Stimulated activated CD4-positive, alpha-beta T cell treated with anti-CD3 and anti-CD28 coated beads, Interleukin-1b, Interleukin-23, amount 100 ng/mL, for 24 hours (primary cell): ENCODE results near the gene USP15.
"Not testable (repeated sequence)": the region's sequence is repeated elsewhere in the genome, so short reads cannot be mapped to it uniquely, and the experiment has no call there.

Experiments used
- DNase-seq, 4 experiments: peaks; one replicate each; pipeline ENCODE4 v3.0.0-alpha.2; 2020; ENCODE audit warnings: low read depth in 4 of 4, low spot score in 1 of 4

Gene USP15

GRCh38 chr12:62319058-62319457 is 58.9 kb downstream of the USP15 start:
- no peak for DNase-seq

GRCh38 chr12:62320054-62320453 is 59.9 kb downstream of the USP15 start:
- no peak for DNase-seq

- no peak for DNase-seq
These were observed 63.2 kb downstream of the USP15 start for GRCh38 chr12:62323386-62323785.

- DNase-seq = no peak
These were observed 68.2 kb downstream of the USP15 start for GRCh38 chr12:62328296-62328921.

GRCh38 chr12:62331306-62331705 is 71.1 kb downstream of the USP15 start:
- DNase-seq = no peak

GRCh38 chr12:62332598-62332997 is 72.4 kb downstream of the USP15 start:
- DNase-seq = no peak

- no peak for DNase-seq
These were observed 74.9 kb downstream of the USP15 start for GRCh38 chr12:62335057-62335456.

- DNase-seq = no peak
These were observed 75.6 kb downstream of the USP15 start for GRCh38 chr12:62335796-62336195.

- not testable (repeated sequence) for DNase-seq
These were observed 77.4 kb downstream of the USP15 start for GRCh38 chr12:62337643-62338042.

- not testable (repeated sequence) for DNase-seq
These were observed 82.6 kb downstream of the USP15 start for GRCh38 chr12:62342614-62343303.

- DNase-seq = not testable (repeated sequence)
These were observed 83.3 kb downstream of the USP15 start for GRCh38 chr12:62343304-62344120.

GRCh38 chr12:62344731-62345556 is 84.7 kb downstream of the USP15 start:
- not testable (repeated sequence) for DNase-seq

GRCh38 chr12:62345667-62346066 is 85.5 kb downstream of the USP15 start:
- no peak for DNase-seq

GRCh38 chr12:62346817-62347216 is 86.6 kb downstream of the USP15 start:
- DNase-seq = no peak

GRCh38 chr12:62347922-62348650 is 87.9 kb downstream of the USP15 start:
- DNase-seq = no peak

GRCh38 chr12:62350554-62350953 is 90.3 kb downstream of the USP15 start:
- no peak for DNase-seq

GRCh38 chr12:62351326-62351725 is 91.1 kb downstream of the USP15 start:
- no peak for DNase-seq

- no peak for DNase-seq
These were observed 100.8 kb downstream of the USP15 start for GRCh38 chr12:62361048-62361447.

- DNase-seq = no peak
These were observed 103.3 kb downstream of the USP15 start for GRCh38 chr12:62363506-62363905.

- DNase-seq = not testable (repeated sequence)
These were observed 104.5 kb downstream of the USP15 start for GRCh38 chr12:62364697-62365096.
